Stimulated activated CD4-positive, alpha-beta T cell treated with anti-CD3 and anti-CD28 coated beads, Interleukin-4, amount 100 ng/mL, for 48 hours (primary cell): ENCODE data around the gene RPS19BP1.

Source experiments
- DNase-seq, 2 donors: peaks; one replicate each; pipeline ENCODE4 v3.0.0-alpha.2; 2020; ENCODE audit warnings: low read depth in 2 of 2

The RPS19BP1 gene

GRCh38 chr22:39559456-39560105 is 27.0 kb upstream of the RPS19BP1 start:
- no peak for DNase-seq

GRCh38 chr22:39558950-39559349 is 26.4 kb upstream of the RPS19BP1 start:
- DNase-seq = no peak

GRCh38 chr22:39558254-39558727 is 25.7 kb upstream of the RPS19BP1 start:
- DNase-seq = no peak

DNA sequence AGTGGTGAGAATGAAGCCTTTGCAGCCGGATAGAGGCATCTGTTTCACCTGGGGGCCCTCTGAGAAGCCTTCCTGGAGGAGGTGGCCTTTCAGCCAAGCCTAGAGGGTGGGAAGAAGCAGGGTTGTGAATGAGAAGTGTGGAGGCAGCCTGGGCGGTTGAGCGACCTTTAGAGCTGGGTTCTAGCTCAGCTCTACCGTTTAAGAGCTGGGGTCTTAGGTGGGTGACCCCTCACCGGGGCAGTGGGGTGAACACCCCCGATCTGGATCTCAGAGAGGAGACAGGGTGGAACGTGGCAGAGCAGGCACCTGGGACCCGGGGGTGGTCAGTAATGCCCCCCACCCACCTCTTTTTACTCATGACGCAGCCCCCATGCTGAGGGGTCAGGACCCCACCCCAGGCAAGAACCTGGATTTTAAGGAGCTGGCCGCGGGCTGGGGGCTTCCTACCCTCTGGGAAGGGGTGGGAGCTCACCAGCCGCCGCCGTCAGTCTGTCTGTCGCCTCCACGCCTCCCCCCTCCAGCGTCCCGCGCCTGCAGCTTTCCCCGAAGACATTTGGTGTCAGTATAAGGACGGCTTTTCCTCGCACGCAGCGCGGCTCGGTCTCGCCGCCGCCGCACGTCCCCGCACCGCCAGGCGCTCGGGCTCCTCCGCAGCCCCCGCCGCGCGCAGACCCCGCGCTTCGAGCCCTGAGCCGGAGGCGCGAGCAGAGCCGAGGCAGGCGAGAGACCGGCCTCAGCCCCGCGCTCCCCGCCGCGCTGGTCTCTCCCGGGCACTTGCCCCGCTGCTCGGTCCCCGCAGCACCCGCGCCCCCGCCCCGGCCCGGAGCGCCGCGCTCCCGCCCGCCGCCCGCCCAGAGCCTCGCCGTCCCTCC is 24.7 kb upstream of the RPS19BP1 start:
- DNase-seq = peak in 1 of 2 donors; percentile 26

- DNase-seq = no peak
Observed at GRCh38 chr22:39554151-39554550, 21.6 kb upstream of the RPS19BP1 start.

- DNase-seq = no peak
Observed at GRCh38 chr22:39553429-39553828, 20.9 kb upstream of the RPS19BP1 start.

- no peak for DNase-seq
Observed at GRCh38 chr22:39547587-39547947, 15.0 kb upstream of the RPS19BP1 start.

DNA sequence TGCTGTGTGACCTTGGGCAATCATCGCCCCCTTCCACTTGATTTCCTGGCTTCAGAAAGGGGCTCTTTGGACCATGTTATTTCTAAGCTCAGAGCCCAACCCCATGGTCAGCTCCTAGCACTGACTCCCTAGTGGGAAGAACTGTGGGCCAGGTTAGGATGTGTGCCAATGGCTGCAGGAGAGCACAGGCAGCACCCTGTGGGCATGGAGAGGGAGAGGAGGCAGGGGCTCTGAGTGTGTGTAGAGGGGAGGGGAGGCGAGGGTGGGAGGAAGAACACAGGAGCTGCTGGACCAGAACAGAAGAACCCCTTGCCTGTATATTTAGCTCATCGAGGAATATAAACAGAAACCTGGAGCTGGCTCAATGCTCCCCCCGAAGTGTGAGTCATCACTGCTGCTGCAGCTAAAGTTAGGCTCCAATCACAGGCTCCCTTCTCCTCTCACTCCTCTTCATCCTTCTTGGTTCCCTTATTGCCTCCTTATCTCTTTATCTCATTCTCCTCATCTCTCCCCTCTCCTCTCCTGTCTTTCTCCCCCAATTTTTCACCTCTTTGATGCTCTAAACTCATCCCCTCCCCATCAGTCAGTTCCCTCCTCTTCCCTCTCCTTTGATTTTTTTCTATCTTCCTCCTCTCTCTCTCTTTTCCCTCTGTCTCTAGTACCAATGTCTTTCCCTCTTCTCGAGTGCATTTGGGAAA is 14.5 kb upstream of the RPS19BP1 start:
- DNase-seq = no peak

- peak; percentile 50 to 67 for DNase-seq
Observed at GRCh38 chr22:39545386-39546365, 13.1 kb upstream of the RPS19BP1 start.

DNA sequence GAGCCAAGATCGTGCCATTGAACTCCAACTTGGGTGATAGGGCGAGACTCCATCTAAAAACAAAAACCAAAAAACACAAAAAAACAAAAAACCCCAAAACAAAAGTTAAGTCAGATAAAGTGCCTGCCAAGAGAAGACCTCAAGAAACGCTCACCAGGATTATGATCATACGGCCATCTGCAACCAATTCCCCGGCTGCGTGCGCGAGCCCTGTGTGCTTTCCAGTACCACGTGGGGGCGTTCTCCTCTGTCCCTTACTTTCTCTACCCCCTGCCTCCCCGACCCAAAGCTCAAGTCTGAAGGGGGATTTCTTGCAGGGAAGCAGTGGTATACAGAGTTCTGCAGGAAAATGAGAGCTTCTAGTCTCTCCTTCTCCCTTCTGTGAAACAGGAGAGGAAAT is 10.5 kb upstream of the RPS19BP1 start:
- no peak for DNase-seq

DNA sequence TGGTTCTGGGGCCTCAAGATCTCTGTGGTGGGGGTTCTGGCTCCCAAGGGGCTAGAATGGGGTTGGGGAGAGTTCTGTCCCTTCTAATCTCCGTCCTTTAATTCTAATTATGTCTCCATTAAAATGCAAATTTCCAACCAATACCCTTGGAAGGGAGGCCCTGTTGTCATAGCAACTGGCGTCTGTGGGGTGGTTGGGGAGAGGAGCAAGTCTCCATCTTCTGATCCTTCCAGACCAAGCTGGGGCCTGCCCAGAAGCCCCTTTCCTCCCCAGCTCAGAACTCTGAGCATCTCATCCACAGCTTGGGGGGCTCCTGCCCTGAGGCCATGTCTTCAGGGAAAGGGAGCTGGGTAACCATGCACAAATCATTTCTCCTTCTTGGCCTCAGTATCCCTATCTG is 5.4 kb upstream of the RPS19BP1 start:
- DNase-seq = no peak

GRCh38 chr22:39536711-39537110 is 4.2 kb upstream of the RPS19BP1 start:
- DNase-seq = no peak

DNA sequence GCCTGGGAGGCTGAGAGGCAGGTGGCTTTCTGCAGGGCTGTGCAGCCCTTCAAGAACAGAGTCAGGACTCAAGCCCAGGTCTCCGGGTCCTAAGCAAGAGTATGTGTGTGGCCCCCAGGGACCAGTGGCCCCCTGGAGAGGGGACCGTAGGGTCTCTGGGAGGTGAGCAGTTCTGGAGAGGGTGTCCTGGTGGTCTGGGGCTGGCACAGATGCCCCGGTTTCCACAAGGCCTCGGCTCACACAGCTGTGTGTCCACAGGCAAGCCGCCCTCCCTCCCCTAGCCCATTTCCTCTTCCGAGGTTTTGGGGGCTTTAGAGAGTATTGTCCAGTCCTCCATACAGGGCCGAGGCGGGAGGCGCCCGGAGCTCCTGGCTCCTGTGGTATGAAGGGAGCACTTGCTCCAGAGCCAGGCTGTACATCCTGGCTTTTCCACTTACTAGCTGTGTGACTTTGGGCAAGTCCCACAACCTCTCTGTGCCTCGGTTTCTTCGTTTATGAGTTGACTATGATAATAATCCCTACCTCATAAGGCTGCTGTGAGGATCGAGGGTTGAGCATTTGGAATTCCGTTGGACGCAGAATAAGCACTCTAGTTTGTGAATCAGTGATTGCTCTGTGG is 3.4 kb upstream of the RPS19BP1 start:
- no peak for DNase-seq

DNA sequence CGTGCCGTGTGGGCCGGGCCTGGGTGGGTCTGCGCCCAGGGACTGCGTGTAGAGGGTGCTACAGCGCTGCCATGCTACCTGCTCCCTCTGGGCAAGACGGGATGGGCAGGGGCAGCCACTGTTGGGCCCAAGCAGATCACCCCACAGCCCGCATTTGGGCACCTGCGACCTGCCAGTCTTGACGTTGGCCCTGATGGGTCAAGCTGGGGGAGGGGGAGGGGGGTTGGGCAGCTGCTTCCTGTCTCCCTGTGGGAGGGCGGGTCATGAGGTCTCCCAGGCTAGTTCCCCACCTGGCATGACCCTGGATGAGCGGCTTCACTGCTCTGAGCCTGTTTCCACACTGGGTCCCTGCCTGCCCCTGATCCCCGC is 2.8 kb upstream of the RPS19BP1 start:
- DNase-seq = no peak

DNA sequence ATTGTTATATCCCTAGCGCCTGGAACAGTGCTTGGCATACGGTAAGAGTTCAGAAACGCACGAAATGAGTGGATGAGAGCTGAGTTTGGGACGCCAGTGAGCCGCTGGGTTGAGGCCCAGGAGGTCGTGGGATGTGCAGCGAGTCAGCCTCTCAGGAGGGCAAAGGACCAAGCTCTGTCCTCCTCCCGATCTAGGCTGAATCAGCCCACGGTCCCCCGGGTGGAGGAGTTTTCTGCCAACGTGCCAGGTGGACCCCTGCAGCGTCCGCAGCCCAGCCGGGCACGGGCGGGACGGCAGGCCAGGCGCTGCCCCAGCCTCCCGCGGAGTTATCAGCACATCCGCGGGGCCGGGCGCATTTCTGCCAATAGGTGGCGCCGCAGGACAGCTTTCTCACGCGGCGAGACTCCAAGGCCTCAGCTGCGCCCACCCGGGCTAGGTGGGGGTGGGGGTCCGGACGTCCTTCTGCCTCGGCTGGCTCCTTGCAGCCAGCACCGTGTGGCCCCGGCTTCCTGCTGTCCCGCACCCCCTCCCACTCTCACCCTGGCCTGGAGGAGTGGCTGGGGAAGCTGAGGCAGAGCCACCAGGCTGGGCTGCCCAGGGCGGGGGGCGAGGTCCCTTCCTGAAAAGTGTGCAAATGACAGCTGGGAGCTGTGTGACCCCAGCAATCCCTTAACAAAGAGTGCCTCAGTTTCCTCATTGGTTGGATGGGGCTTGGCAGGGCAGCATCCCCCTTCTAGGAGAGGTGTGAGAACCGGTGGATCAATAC is 2.2 kb upstream of the RPS19BP1 start:
- DNase-seq = peak; percentile 76 to 90

- DNase-seq = no peak
Observed at GRCh38 chr22:39534092-39534506, 1.6 kb upstream of the RPS19BP1 start.

DNA sequence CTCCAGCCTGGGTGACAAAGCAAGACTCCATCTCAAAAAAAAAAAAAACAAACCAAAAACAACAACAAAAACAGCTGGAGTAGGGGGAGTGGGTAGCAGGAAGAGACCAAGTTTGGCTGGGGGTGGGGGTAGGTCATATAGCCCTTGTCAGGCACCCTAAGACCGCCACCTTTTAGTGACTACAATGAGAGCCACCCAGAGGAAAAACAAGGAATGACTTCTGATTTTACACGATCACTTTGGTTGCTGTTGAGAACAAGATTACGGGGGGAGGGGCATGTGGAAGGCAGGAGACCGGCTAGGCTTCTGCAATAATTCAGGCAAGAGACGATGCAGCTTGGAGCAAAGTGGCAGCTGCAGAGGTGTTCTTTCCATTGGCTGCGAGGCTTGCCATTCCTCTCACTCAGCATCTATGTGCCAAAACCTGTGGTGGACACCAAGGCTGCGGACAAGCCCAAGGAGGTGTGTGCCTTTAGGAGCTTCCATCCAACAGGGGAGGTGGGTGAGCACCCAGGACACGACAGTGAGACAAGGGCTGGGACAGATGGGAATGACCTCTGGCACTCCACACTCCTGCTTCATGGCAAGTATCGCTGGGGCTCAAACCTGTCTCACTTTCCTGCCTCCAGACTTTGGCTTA is 1.7 kb downstream of the RPS19BP1 start:
- DNase-seq = peak in 1 of 2 donors; percentile 16

- no peak for DNase-seq
Observed at GRCh38 chr22:39530116-39530515, 2.4 kb downstream of the RPS19BP1 start.

- no peak for DNase-seq
Observed at GRCh38 chr22:39529487-39529851, 3.1 kb downstream of the RPS19BP1 start.
